Neural progenitor cell (in vitro differentiated cells): ENCODE results near the gene FAM174B.

Experiments
- EZH2 ChIP-seq: fragments of 200-600 bp; sonication (generic); IDR thresholded peaks from 2 replicates; pipeline ENCODE4 v1.6.1; 2017; ENCODE audit warnings: antibody characterized with exemption, mild to moderate bottlenecking, moderate library complexity
- TF ChIP-seq, protein P1 (sequence below): fragments of 200-600 bp; sonication (generic); IDR thresholded peaks from 2 replicates; pipeline ENCODE4 v1.5.1; 2017; ENCODE audit warnings: antibody characterized with exemption, mild to moderate bottlenecking

- no peak for TF ChIP-seq EZH2
- TF ChIP-seq, protein P1, sequence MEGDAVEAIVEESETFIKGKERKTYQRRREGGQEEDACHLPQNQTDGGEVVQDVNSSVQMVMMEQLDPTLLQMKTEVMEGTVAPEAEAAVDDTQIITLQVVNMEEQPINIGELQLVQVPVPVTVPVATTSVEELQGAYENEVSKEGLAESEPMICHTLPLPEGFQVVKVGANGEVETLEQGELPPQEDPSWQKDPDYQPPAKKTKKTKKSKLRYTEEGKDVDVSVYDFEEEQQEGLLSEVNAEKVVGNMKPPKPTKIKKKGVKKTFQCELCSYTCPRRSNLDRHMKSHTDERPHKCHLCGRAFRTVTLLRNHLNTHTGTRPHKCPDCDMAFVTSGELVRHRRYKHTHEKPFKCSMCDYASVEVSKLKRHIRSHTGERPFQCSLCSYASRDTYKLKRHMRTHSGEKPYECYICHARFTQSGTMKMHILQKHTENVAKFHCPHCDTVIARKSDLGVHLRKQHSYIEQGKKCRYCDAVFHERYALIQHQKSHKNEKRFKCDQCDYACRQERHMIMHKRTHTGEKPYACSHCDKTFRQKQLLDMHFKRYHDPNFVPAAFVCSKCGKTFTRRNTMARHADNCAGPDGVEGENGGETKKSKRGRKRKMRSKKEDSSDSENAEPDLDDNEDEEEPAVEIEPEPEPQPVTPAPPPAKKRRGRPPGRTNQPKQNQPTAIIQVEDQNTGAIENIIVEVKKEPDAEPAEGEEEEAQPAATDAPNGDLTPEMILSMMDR: no peak
Observed at GRCh38 chr15:92603743-92604470, 51.7 kb downstream of the FAM174B start.
